Measurements from ENCODE around the gene DIP2C. TPM values are rescaled to one million over a fixed set of nuclear protein-coding genes. Genes with fewer than 3 reads are reported as not detected.
"Not testable (repeated sequence)": the region's sequence is repeated elsewhere in the genome, so short reads cannot be mapped to it uniquely, and the experiment has no call there.

Gene DIP2C
- total RNA-seq, 3 donors from 2014 or later: 17.1 to 48.2 (median 20.3) TPM

GRCh38 chr10:649445-649797, 40.0 kb downstream of the DIP2C start:
- DNase-seq (ENCODE audit: low spot score in 2 of 2): no peak
- no peak overlapping the region for H3K27ac ChIP-seq
- no peak for TF ChIP-seq POLR2A (IDR thresholded peaks at IDR 0.05)
- TF ChIP-seq CTCF (IDR thresholded peaks at IDR 0.05): no peak
- no peak for TF ChIP-seq POLR2AphosphoS5 (IDR thresholded peaks at IDR 0.05)
- no peaks in the 10 kb centered on the region for H3K27me3 ChIP-seq
- no peak overlapping the region for H3K4me3 ChIP-seq
- H3K9me3 ChIP-seq: peaks cover 9 to 11% of the 10 kb centered on the region in 2 donors
- intact Hi-C loops (cut with DNase I; ENCODE audit: low total_unique reads): loop anchor here (10.0 kb wide), 1 partner anchor 1355 kb away; no protein-coding TSS in a partner anchor
- no peaks in the 10 kb centered on the region for H3K36me3 ChIP-seq
- peaks cover 0 to 3% of the 10 kb centered on the region in 2 donors for H3K4me1 ChIP-seq

GRCh38 chr10:647019-647418, 42.4 kb downstream of the DIP2C start:
- not testable (repeated sequence) for H3K4me3 ChIP-seq; H3K4me1 ChIP-seq; H3K36me3 ChIP-seq; H3K27ac ChIP-seq; H3K27me3 ChIP-seq; DNase-seq (ENCODE audit: low spot score in 2 of 2)
- H3K9me3 ChIP-seq: peaks cover 12 to 16% of the 10 kb centered on the region in 2 donors
- intact Hi-C loops (cut with DNase I; ENCODE audit: low total_unique reads): loop anchor here (10.0 kb wide), 1 partner anchor 1358 kb away; no protein-coding TSS in a partner anchor

- Histone ChIP-seq H3K27me3 (no peaks in the 10 kb centered on the region), H3K36me3 (no peaks in the 10 kb centered on the region), H3K4me3 (no peak overlapping the region), H3K9me3 (peaks cover 12 to 16% of the 10 kb centered on the region in 2 donors), H3K27ac (no peak overlapping the region), H3K4me1 (peaks cover 0 to 3% of the 10 kb centered on the region in 2 donors)
- no peak for DNase-seq (ENCODE audit: low spot score in 2 of 2)
- intact Hi-C loops (cut with DNase I; ENCODE audit: low total_unique reads): loop anchor here (10.0 kb wide), 1 partner anchor 1359 kb away; no protein-coding TSS in a partner anchor
- TF ChIP-seq CTCF (IDR thresholded peaks at IDR 0.05) (no peak), POLR2AphosphoS5 (IDR thresholded peaks at IDR 0.05) (no peak), POLR2A (IDR thresholded peaks at IDR 0.05) (no peak)
These were observed 43.3 kb downstream of the DIP2C start for GRCh38 chr10:646118-646524.

- TF ChIP-seq POLR2AphosphoS5 (IDR thresholded peaks at IDR 0.05): no peak
- TF ChIP-seq POLR2A (IDR thresholded peaks at IDR 0.05): no peak
- no peak for TF ChIP-seq CTCF (IDR thresholded peaks at IDR 0.05)
- peaks cover 12 to 16% of the 10 kb centered on the region in 2 donors for H3K9me3 ChIP-seq
- no peaks in the 10 kb centered on the region for H3K4me1 ChIP-seq
- no peaks in the 10 kb centered on the region for H3K27me3 ChIP-seq
- no peak overlapping the region for H3K4me3 ChIP-seq
- intact Hi-C loops (cut with DNase I; ENCODE audit: low total_unique reads): loop anchor here (10.0 kb wide), 1 partner anchor 1360 kb away; no protein-coding TSS in a partner anchor
- no peak overlapping the region for H3K27ac ChIP-seq
- DNase-seq (ENCODE audit: low spot score in 2 of 2): no peak
- no peaks in the 10 kb centered on the region for H3K36me3 ChIP-seq
These were observed 44.5 kb downstream of the DIP2C start for GRCh38 chr10:644943-645334.

GRCh38 chr10:644076-644942, 45.2 kb downstream of the DIP2C start:
- no peak overlapping the region for H3K4me3 ChIP-seq
- H3K27ac ChIP-seq: no peak overlapping the region
- intact Hi-C loops (cut with DNase I; ENCODE audit: low total_unique reads): loop anchor here (10.0 kb wide), 1 partner anchor 1360 kb away; no protein-coding TSS in a partner anchor

More at GRCh38 chr10:644076-644942, 45.2 kb downstream of the DIP2C start:
- Histone ChIP-seq H3K9me3 (peaks cover 12 to 16% of the 10 kb centered on the region in 2 donors), H3K4me1 (no peaks in the 10 kb centered on the region), H3K27me3 (no peaks in the 10 kb centered on the region), H3K36me3 (no peaks in the 10 kb centered on the region)
- DNase-seq (ENCODE audit: low spot score in 2 of 2): no peak
- TF ChIP-seq POLR2AphosphoS5 (IDR thresholded peaks at IDR 0.05): no peak
- no peak for TF ChIP-seq CTCF (IDR thresholded peaks at IDR 0.05)
- no peak for TF ChIP-seq POLR2A (IDR thresholded peaks at IDR 0.05)
